IMR-90 (cell line): ENCODE results near the gene SIKE1. TPM values are rescaled to one million over a fixed set of nuclear protein-coding genes. Genes with fewer than 3 reads are reported as not detected.

Experiments used
- ATAC-seq: fragments of 200-7000 bp; cut with Tn5 transposase; 2 replicates; pipeline ENCODE4 v1.9.1; 2020; ENCODE audit warnings: low read depth, mild to moderate bottlenecking, moderate library complexity
- BruUV-seq: library from RNA; stranded (reverse); fragments of 400-500 nt; replicated peaks from 2 replicates; lab custom pipeline; 2021; lab: Mats Ljungman, UMichigan
- CTCF ChIA-PET: fragments of 300-600 bp; formaldehyde crosslinking; extraction: SDS; loops from one replicate; lab custom pipeline; 2021; ENCODE audit warnings: antibody characterized with exemption; lab: Yijun Ruan, JAX
- POLR2A ChIA-PET: fragments of 300-600 bp; sonication (Branson Sonifier 250); formaldehyde crosslinking; loops from one replicate; lab custom pipeline; 2022; ENCODE audit warnings: antibody characterized with exemption; ENCODE audit not compliant: unreplicated experiment; lab: Charles Lee
- DNase-seq: peaks from one replicate; pipeline ENCODE4 v3.0.0; 2013
- H2AFZ ChIP-seq: replicated peaks from 2 replicates; pipeline ENCODE3; 2013; ENCODE audit warnings: low read length, mild to moderate bottlenecking; ENCODE audit not compliant: poor library complexity
- H2AK5ac ChIP-seq: 2 replicates; pipeline ENCODE4 v1.6.1; 2013; ENCODE audit warnings: low read depth, low read length, inconsistent platforms
- H2AK9ac ChIP-seq: replicated peaks from 2 replicates; pipeline ENCODE3; 2013; ENCODE audit warnings: mild to moderate bottlenecking, low read depth, low read length, moderate library complexity; ENCODE audit not compliant: poor library complexity
- H2BK120ac ChIP-seq: 2 replicates; pipeline ENCODE4 v1.6.1; 2013; ENCODE audit warnings: low read depth, low read length, inconsistent platforms
- H2BK15ac ChIP-seq: 3 replicates; pipeline ENCODE4 v1.6.1; 2013; ENCODE audit warnings: low read depth, low read length, inconsistent platforms
- H2BK20ac ChIP-seq: 2 replicates; pipeline ENCODE4 v1.6.1; 2013; ENCODE audit warnings: low read depth, mild to moderate bottlenecking, inconsistent platforms, low read length, moderate library complexity
- H2BK5ac ChIP-seq: 2 replicates; pipeline ENCODE4 v1.6.1; 2013; ENCODE audit warnings: mild to moderate bottlenecking, low read depth, low read length, inconsistent platforms; ENCODE audit not compliant: poor library complexity, severe bottlenecking
- H3K14ac ChIP-seq: replicated peaks from 2 replicates; pipeline ENCODE4 v1.6.1; 2013; ENCODE audit warnings: low read depth, low read length, inconsistent platforms
- H3K18ac ChIP-seq: 2 replicates; pipeline ENCODE4 v1.6.1; 2013; ENCODE audit warnings: low read depth, low read length, control low read depth
- H3K23ac ChIP-seq: 2 replicates; pipeline ENCODE4 v1.6.1; 2013; ENCODE audit warnings: low read depth, low read length, inconsistent platforms
- H3K27ac ChIP-seq: 2 replicates; pipeline ENCODE4 v1.5.1; 2013; ENCODE audit warnings: mild to moderate bottlenecking, control low read depth, low read length; ENCODE audit not compliant: insufficient read depth
- H3K27me3 ChIP-seq: 2 replicates; pipeline ENCODE4 v1.6.1; 2013; ENCODE audit warnings: low read length; ENCODE audit not compliant: control insufficient read depth, insufficient read depth
- H3K36me3 ChIP-seq: 2 replicates; pipeline ENCODE4 v1.6.1; 2013; ENCODE audit warnings: low read length, mixed read lengths; ENCODE audit not compliant: control insufficient read depth, insufficient read depth
- H3K4ac ChIP-seq: 2 replicates; pipeline ENCODE4 v1.6.1; 2013; ENCODE audit warnings: low read depth, low read length, inconsistent platforms
- H3K4me1 ChIP-seq: 2 replicates; pipeline ENCODE4 v1.6.1; 2013; ENCODE audit warnings: low read length, mixed read lengths; ENCODE audit not compliant: control insufficient read depth, insufficient read depth
- H3K4me2 ChIP-seq: 2 replicates; pipeline ENCODE4 v1.6.1; 2013; ENCODE audit warnings: low read depth, mild to moderate bottlenecking, control low read depth, low read length, moderate library complexity
- H3K4me3 ChIP-seq: 2 replicates; pipeline ENCODE4 v1.5.1; 2013; ENCODE audit warnings: low read depth, mild to moderate bottlenecking, control low read depth, low read length, moderate library complexity; ENCODE audit not compliant: insufficient read depth
- H3K56ac ChIP-seq: 2 replicates; pipeline ENCODE4 v1.6.1; 2013; ENCODE audit warnings: low read length, inconsistent platforms; ENCODE audit not compliant: insufficient read depth; ENCODE audit errors: extremely low read depth
- H3K79me1 ChIP-seq, 2 experiments: 2 replicates each; pipeline ENCODE4 v1.6.1; 2013; ENCODE audit warnings: low read length in 2 of 2, inconsistent platforms in 1 of 2, low read depth in 1 of 2
- H3K9ac ChIP-seq: 2 replicates; pipeline ENCODE4 v1.6.1; 2013; ENCODE audit warnings: low read depth, low read length, control low read depth
- H3K9me1 ChIP-seq: 2 replicates; pipeline ENCODE4 v1.6.1; 2013; ENCODE audit warnings: low read length, inconsistent platforms; ENCODE audit not compliant: insufficient read depth
- H3K9me3 ChIP-seq: 2 replicates; pipeline ENCODE4 v1.6.1; 2013; ENCODE audit warnings: low read length; ENCODE audit not compliant: control insufficient read depth, insufficient read depth
- H4K20me1 ChIP-seq: 2 replicates; pipeline ENCODE4 v1.6.1; 2013; ENCODE audit warnings: low read length, inconsistent platforms; ENCODE audit not compliant: insufficient read depth
- H4K5ac ChIP-seq: 2 replicates; pipeline ENCODE4 v1.6.1; 2013; ENCODE audit warnings: mild to moderate bottlenecking, low read depth, low read length, control low read depth
- H4K8ac ChIP-seq, 2 experiments: 2 replicates each; pipeline ENCODE4 v1.6.1; 2013; ENCODE audit warnings: low read depth in 2 of 2, low read length in 2 of 2, control low read depth in 1 of 2, inconsistent platforms in 1 of 2
- H4K91ac ChIP-seq: 2 replicates; pipeline ENCODE4 v1.6.1; 2013; ENCODE audit warnings: low read depth, low read length, inconsistent platforms; ENCODE audit not compliant: insufficient read depth
- WGBS, 2 experiments: methylation state at CpG; one replicate each; pipeline versions ENCODE4 v1.1.5 to v1.1.7; 2013; ENCODE audit warnings: missing lambda C conversion rate in 2 of 2; ENCODE audit not compliant: insufficient read length in 1 of 2; ENCODE audit errors: extremely low coverage in 2 of 2; 5-methylcytosine and 5-hydroxymethylcytosine counted together
- dilution Hi-C: fragments of 300-500 bp; cut with HindIII; formaldehyde crosslinking; loops from one replicate; pipeline ENCODE4 v1.14.3; 2018; ENCODE audit warnings: low sequenced_read_pairs; ENCODE audit not compliant: unreplicated experiment
- in situ Hi-C: fragments of 300-500 bp; cut with MboI; formaldehyde crosslinking; loops from 3 replicates; pipeline ENCODE4 v1.14.3; 2019; ENCODE audit warnings: low sequenced_read_pairs, inconsistent platforms, mixed read lengths
- intact Hi-C: fragments of 100-400 bp; cut with micrococcal nuclease; formaldehyde crosslinking; loops from 2 replicates; pipeline ENCODE4 v1.10.0; 2022
- polyA plus RNA-seq, 3 experiments: library from polyadenylated mRNA; depleted of rRNA; stranded (reverse); fragments of >200 nt; gene quantifications; 2 replicates each; pipeline ENCODE4 v1.2.3, GENCODE V29; 2012; ENCODE audit warnings: low replicate concordance in 1 of 3
- total RNA-seq: library from RNA; depleted of rRNA; stranded (reverse); fragments of >200 nt; gene quantifications from 2 replicates; pipeline ENCODE4 v1.2.3, GENCODE V29; 2012
- TF ChIP-seq, protein P1 (sequence below): conservative IDR thresholded peaks from 2 replicates; pipeline ENCODE4 v1.5.1; 2012; ENCODE audit warnings: mild to moderate bottlenecking, low read depth, low read length, improper control_type of control experiment

The SIKE1 gene
- total and polyA plus RNA-seq, 2 of the 4 experiments (the other 2 are of a cell fraction), result 20.9 to 49.1 TPM

- peaks cover 18 to 35% of the 10 kb centered on the region in 2 experiments for H3K79me1 ChIP-seq
- no peaks in the 10 kb centered on the region for H3K4me1 ChIP-seq
- H4K20me1 ChIP-seq, result peaks cover 42% of the 10 kb centered on the region
- no peak overlapping the region for H2AFZ ChIP-seq
- no peak overlapping the region for H3K4ac ChIP-seq
- H3K14ac ChIP-seq, result no peak overlapping the region
- H3K18ac ChIP-seq, result no peak overlapping the region
- H4K91ac ChIP-seq, result no peak overlapping the region
- no peak overlapping the region for H2BK5ac ChIP-seq
- no peak overlapping the region for H3K56ac ChIP-seq
- no peak overlapping the region for H2BK120ac ChIP-seq
- no peak overlapping the region for H2BK20ac ChIP-seq
- H3K23ac ChIP-seq, result no peak overlapping the region
- H3K9me1 ChIP-seq, result no peaks in the 10 kb centered on the region
- no peak overlapping the region for H4K8ac ChIP-seq
- no peak overlapping the region for H4K5ac ChIP-seq
- ATAC-seq, result no peak
- no peak overlapping the region for H2BK15ac ChIP-seq
- H3K9me3 ChIP-seq, result no peaks in the 10 kb centered on the region
- H3K27me3 ChIP-seq, result no peaks in the 10 kb centered on the region
- ChIA-PET POLR2A (no interaction called here), CTCF (no interaction called here)
- no peak overlapping the region for H2AK5ac ChIP-seq
- no peak overlapping the region for H3K4me3 ChIP-seq
- in situ Hi-C loops, result loop anchor here (25.0 kb wide), 1 partner anchor 572 kb away; no protein-coding TSS in a partner anchor
- peaks cover 33% of the 10 kb centered on the region for H3K36me3 ChIP-seq
- TF ChIP-seq, protein P1, sequence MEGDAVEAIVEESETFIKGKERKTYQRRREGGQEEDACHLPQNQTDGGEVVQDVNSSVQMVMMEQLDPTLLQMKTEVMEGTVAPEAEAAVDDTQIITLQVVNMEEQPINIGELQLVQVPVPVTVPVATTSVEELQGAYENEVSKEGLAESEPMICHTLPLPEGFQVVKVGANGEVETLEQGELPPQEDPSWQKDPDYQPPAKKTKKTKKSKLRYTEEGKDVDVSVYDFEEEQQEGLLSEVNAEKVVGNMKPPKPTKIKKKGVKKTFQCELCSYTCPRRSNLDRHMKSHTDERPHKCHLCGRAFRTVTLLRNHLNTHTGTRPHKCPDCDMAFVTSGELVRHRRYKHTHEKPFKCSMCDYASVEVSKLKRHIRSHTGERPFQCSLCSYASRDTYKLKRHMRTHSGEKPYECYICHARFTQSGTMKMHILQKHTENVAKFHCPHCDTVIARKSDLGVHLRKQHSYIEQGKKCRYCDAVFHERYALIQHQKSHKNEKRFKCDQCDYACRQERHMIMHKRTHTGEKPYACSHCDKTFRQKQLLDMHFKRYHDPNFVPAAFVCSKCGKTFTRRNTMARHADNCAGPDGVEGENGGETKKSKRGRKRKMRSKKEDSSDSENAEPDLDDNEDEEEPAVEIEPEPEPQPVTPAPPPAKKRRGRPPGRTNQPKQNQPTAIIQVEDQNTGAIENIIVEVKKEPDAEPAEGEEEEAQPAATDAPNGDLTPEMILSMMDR, result no peak
- H3K27ac ChIP-seq, result no peak overlapping the region
- intact Hi-C loops, result no loop called here
- BruUV-seq, result no TSS peak
- no CpG with 5 or more reads among the region's 1 CpG for WGBS, 2 experiments
- H3K9ac ChIP-seq, result no peak overlapping the region
- no peak for DNase-seq
- dilution Hi-C loops, result no loop called here
- no peak overlapping the region for H3K4me2 ChIP-seq
- no peak overlapping the region for H2AK9ac ChIP-seq
These were observed 40.2 kb downstream of the SIKE1 start for GRCh38 chr1:114740331-114740730.
